Hepatic stellate cell (primary cell): Measurements from ENCODE around the gene ZNF845.
"Not testable (repeated sequence)": the region's sequence is repeated elsewhere in the genome, so short reads cannot be mapped to it uniquely, and the experiment has no call there.

Experiments used
- DNase-seq: peaks from one replicate; pipeline ENCODE4 v3.0.0; 2011; ENCODE audit warnings: low spot score

The ZNF845 gene

DNA sequence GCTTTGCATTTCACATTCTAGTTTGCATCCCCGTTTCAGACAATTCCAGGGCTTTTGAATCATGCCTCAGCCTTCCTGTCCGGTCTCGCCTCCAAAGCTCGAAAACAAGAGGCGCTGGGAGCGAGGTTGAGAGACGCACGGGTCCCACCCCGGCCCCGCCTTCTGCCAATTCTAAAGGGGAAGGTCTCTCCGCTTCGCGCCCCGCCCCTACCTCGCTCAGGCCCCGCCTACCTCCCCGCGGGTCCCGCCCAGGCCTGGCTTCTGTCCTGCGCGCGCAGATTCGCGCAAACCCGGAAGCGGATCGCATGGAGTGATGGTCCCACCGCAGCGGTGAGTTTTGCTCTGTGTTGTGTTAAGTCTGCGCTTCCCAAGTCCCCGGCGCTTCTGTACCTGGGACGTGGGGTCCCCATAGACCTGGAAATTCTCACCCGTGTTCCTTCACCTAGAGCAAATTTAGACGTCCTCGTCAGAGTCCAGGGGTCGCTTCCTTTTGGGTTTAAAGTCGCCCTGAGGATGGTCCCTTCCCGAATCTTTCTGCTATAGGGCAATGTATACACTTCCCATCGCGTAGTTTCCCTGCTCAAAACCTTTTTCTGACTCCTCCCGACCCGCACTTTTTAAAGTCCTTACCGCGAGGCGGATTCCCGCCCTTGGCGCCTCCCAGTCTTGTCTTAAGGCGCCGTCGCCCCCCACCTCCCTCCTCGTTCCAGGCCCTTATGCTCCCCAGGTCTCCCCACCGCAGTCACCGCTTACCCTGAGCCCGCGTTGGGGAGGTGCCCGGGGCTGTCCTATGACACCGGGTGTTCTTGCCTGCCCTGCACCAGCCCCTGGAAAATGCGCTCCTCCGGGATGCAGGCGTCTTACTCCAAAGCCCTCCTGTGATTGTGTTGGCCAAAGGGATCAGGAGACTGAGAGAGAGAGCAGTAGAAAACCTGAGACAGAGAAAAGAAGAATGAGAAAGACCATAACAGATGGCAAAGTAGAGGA lies at the start of gene ZNF845:
TSS of gene ZNF845 (plus strand) at position 287 of the 987 bp plus-strand sequence. CDS start 7,559 bp downstream, outside the sequence.
- peak; percentile 86 for DNase-seq

DNA sequence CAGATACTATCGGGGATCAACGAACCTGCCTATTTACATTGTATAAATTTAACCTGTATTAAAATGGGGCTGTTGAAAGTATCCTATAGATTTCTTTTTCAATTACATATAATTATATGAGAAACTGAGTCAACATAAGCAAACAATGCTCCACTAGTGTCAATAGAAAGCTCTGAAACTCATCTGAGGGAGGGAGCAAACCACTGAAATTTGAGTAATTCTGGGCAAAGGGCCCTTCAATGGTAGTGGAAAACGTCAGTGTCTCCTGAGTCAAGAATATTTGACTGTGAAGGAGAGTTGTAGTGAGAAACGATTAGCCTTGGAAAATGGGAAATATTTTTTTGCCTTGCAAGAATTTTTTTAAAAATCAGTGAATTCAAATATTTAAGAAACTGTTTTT lies 48.5 kb upstream of the ZNF845 start:
- no peak for DNase-seq

DNA sequence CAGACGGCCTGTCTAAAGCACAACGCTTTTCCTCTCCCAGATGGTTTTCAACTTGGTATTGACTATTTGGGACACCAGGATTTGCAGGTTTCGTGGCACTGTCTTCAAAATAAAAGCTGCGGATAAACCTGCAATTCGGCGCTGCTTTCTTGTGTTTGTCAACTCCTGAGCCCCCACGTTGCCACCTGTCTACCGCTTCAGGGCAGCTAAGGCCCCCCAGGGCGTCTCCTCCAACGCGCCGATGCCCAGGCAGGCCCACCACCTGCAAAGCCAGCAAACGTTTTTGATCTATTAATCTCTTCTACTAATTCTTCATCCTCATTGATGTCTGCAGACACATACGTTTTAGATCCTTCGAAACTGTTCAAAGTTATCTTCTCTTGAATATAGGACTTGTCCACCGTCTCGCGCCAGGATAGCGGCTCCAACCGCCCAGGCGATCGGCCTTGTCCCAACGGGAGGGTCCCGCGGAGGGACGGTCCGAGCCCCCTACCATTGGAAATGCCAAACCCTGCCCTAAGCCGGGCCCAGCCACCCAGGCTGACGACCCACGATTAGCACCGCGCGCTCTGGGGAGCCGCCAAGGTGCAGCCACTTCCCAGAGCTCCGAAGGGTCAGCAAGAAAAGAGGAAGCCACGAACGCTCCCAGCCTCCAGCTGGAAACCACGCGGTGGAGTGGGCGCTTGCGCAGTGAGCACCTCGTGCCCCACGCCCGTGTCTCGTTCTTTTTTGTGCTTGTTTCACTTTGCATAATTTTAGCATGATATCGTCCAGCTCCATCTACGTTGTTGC lies 42.6 kb upstream of the ZNF845 start:
- DNase-seq, result no peak

DNA sequence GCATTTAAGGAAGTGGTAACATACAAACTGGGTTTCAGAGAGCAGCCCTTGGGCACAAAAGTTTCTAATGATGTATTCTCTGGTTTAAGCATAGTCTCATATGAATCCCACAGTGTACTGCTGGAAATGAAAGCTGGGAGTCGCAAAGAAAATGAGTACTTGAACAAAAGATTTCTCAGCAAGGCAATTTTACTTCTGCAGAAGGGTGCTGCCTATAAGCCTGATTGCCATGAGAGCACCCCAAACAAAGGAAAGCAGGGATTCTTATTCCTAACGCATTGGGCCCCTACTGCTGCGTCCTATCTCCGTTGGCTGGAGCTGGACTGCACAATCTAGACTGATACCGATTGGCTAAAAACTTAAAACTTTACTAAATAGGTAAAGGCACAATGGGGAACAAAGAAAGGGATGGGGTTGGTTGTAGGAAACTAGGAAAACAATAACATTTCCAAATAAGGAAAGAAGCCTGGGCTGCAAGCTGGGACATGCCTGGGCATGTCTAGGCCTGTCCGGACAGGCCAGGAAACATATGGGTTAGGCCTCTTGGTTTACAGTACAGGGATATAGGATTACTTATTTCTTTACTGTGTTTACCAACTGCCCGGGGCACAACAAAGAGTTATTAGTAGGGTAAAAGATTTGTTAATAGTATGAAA lies 38.6 kb upstream of the ZNF845 start:
- DNase-seq, result no peak

DNA sequence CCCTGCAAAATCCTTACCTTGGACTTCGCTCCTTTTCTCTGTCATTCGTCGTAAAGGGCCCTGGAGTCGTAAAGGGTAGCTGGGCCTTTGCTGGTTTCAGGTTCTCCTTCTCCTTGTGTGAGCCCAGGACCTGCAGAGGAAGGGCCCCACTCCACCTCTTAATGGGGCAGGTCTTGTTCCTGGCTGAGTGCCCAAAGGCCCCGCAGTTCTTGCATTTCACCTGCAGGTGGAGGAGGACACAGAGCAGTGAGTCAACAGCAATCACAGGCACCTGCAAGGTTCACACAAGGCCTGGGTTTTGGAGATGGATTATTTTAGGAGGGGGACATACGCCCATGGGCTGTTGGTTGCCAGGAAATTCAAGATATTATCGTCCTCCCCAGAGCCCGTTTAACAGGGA lies 32.2 kb upstream of the ZNF845 start:
- not testable (repeated sequence) for DNase-seq

DNA sequence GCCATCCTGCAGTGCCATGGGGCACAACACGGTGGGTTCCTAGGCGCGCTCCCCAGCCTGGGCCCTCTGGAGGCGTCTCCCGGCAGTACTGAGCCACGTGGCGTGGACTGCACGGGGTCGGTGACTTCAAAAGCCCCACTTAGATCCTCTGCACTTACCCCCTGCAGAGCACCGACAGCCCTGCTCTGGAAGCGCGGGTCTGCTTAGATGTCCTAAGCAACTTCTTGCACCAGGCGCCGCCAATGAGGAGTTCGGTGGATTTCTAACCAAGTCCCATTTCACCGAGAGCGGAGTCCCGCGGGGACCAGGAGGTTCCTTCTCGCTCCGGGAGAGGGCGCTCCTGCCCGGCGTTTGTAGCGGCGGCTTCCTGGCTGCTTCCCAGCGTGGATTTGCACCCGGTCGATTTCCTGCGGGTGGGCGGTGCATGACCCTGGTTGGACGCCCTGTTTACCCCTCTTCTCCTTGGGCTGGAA lies 25.2 kb upstream of the ZNF845 start:
- peak; percentile 36 for DNase-seq

DNA sequence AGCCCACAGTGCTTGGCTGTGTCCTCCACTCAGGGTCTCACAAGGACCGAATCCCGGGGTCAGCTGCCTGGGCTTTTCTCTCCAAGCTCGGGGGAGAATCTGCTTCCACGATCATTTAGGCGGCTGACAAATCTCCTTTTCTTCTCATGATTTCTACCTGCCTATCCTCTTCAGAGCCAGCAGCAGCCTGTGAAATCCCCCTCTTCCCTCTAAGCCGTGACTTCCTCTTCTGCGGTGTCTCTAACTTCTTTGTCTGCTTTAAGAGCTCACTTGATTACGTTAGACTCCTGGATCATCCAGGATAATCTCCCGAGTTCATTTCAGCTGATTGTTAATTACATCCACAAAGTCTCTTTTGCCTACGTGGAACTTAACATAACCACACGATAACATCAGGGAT lies 22.5 kb upstream of the ZNF845 start:
- DNase-seq, result no peak

DNA sequence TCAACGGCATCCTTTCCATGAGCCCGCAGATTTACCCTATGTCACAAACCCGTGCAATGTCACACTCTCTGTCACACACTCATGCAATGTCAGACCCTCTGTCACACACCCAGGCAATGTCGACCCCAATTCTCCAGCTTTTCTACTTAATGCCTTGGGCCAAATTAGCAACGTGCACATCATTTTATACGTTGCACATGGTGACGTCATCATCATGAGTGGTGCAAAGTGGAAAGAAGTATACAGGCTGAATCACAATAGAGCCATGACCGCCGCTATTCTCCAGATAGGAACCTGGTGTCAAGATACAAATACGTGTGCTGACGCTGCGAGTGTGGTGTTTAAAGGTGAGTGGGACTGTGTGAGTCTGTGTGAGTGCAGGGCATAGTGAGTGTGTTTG lies 21.7 kb upstream of the ZNF845 start:
- no peak for DNase-seq

DNA sequence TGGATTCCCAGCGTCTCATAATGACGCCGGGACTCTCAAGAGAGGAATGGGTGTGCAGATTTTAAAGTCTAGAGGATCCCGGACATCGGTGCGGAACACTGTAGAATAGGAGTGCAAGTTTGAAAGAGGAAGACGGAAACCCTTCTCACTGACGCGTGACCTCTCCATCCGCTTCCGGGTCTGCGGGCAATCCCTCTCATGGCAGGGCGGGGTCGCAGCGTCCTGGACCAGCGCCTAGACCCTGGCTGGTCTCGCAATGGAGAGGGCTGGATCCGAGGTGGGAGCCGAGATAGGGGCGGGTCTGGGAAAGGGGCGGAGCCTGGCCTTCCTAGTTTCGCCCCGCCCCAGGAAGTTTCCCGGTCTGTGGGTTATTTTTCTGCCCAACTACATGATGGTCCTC lies 4.6 kb upstream of the ZNF845 start:
- no peak for DNase-seq

DNA sequence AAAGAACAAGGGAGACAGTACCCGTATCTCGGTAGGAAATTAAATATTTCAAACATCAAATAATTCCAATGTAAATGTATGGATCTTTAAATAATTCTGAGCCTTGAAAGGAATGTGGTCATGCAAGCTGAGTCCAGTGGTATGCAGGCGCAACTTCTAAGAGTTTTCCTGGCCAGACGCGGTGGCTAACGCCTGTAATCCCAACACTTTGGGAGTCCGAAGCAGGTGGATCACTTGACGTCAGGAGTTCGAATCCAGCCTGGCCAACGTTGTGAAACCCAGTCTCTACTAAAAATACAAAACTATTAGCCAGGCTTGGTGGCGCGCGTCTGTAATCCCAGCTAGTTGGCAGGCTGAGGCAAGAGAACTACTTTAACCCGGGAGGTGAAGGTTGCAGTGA lies 1.1 kb upstream of the ZNF845 start:
- DNase-seq, result no peak

DNA sequence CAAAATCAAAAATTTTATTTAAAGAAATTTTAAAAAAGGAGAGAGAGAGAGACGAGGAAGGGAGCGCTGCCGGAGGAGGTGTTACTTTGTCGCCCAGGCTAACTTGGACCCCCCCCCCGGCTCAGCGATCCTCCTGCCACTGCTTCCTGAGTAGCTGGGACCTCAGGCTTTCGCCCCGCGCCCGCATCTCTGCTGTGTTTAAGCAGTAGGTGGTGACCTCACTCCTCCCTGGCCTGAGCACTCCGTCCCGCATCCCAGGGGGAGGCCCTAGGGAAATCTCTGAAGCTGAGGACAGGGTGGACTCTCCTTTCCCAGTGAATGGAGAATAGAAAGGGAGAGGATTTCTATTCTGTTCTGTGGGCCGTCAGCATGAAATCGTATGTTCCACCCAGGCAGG lies 485 bp upstream of the ZNF845 start:
- DNase-seq, result peak; percentile 23

DNA sequence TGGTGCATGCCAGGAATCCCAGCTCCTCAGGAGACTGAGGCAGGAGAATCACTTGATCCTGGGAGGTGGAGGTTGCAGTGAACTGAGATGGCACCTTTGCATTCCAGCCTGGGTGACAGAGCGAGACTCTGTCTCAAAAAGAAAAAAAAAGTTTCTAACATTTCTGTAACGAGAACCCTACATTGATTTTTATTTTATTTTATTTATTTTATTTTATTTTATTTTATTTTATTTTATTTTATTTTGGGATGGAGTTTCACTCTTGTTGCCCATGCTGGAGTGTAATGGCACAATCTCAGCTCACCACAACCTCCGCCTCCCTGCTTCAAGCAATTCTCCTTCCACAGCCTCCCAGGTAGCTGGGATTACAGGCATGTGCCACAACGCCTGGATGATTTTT lies 10.9 kb downstream of the ZNF845 start:
- not testable (repeated sequence) for DNase-seq

DNA sequence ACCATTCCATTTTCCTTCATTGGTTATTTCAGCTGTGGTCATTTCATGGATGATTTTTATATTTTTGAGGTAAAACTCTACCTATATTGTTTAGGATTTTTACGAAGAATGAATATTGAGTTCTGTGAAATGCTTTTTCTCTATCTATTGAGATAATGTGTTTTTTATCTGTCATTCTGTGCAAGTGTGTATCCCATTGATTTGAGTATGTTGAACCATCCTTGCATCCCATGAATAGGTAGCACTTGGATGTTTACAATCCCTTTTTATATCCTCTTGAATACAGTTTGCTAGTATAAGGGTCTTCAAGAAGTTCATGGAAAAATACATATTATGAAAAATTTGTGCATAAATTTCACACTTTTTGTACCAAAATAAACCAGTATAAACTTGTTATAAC lies 22.2 kb downstream of the ZNF845 start:
- no peak for DNase-seq

DNA sequence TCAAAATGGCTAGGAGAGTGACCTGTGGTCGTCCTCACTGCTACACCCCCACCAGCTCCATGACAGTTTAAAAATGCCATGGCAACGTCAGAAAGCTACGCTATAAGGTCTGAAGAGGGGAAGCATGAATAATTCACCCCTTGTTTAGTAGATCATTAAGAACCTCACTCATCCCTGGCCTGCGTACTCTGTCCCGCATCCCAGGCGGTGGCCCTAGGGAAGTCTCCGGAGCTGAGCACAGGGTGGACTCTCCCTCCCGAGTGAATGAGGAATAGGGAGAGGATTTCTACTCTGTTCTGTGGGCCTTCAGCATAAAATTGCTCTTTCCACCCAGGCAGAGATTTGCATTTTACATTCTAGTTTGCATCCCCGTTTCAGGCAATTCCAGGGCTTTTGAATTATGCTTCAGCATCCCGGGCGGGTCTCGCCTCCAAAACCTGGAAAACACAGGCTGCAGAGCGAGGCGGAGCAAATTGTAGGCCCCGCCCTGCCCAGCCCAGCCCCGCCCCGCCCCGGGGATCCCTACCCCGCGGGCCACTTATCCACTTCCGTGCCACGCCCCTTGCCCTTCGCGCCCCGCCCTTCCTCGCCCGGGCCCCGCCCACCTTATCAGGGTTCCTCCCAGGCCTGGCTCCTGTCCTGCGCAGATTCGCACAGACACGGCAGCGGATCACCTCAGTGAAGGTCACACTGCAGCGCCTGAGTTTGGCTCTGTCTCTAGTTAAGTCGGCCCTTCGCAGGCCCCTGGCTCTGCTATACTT lies 24.5 kb downstream of the ZNF845 start:
- DNase-seq, result no peak

DNA sequence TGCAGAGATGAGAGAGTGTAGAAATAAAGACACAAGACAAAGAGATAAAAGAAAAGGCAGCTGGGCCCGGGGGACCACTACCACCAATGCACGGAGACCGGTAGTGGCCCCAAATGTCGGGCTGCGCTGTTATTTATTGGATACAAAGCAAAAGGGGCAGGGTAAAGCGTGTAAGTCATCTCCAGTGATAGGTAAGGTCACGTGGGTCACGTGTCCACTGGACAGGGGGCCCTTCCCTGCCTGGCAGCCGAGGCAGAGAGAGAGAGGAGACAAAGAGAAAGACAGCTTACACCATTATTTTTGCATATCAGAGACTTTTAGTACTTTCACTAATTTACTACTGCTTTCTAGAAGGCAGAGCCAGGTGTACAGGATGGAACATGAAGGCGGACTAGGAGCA lies 26.5 kb downstream of the ZNF845 start:
- DNase-seq, result not testable (repeated sequence)

DNA sequence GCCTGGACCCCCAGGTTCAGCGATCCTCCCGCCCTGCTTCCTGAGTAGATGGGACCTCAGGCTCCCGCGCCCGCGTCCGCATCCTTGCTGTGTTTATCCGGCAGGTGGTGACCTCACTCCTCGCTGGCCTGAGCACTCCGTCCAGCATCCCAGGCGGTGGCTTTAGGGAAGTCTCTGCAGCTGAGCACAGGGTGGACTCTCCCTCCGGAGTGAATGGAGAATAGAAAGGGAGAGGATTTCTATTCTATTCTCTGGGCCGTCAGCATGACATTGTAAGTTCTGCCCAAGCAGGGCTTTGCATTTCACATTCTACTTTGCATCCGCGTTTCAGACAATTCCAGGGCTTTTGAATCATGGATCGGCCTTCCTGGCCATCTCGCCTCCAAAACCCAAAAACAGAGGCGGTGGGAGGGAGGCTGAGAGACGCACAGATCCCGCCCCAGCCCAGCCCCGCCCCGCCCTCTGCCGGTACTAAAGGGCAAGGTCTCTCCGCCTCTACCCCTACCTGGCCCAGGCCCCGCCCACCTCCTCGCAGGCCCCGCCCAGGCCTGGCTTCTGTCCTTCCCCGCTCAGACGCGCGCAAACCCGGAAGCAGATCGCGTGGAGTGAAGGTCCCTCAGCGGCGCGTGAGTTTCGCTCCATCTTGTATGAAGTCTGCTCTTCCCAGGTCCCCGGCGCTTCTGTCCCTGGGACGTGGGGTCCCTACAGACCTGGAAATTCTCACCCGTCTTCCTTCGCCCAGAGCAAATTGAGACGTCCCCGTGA lies 31.8 kb downstream of the ZNF845 start, which contains the start of gene ZNF525:
TSS of gene ZNF525 (plus strand) at position 572 of the 765 bp plus-strand sequence. CDS start 6,577 bp downstream, outside the sequence.
- peak; percentile 78 for DNase-seq

DNA sequence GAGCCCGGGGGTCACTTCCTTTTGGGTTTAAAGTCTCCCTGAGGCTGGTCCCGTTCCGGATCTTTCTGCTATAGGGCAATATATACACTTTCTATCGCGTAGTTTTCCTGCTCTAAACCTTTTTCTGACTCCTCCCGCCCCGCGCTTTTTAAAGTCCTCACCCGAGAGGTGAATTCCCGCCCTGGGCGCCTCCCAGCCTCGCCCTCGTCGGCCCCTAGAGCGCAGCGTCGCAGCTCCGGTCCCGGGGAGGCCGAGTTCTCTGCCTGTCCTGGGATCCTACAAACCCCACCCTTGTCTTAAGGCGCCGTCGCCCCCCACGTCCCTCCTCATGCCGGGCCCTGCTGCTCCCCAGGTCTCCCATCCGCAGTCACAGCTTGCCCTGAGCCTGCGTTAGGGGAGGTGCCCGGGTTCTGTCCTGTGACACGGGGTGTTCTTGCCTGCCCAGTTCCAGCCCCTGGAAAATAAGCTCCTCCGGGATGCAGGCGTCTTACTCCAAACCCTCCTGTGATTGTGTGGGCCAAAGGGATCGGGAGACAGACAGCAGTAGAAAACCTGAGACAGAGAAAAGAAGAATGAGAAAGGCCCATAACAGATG lies 32.4 kb downstream of the ZNF845 start:
- no peak for DNase-seq

DNA sequence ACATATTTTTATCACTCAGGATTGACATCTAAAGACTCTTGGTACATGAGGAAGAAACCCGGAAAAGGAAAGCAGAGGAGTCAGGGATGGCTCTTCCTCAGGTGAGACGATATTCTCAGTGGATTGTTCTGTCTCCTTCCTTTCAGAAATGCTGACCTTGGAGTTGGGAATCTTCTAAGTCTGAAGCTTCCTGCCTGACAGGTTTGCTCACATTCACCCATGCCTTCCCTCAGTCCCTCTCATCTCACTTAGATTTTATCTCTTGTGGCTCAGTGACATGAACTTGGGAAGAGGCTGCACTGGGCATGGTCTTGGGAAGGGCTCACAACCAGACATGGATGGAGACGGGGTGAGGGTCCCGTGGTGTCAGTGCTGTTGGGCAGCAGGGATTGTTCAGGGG lies 38.6 kb downstream of the ZNF845 start:
- DNase-seq, result no peak

DNA sequence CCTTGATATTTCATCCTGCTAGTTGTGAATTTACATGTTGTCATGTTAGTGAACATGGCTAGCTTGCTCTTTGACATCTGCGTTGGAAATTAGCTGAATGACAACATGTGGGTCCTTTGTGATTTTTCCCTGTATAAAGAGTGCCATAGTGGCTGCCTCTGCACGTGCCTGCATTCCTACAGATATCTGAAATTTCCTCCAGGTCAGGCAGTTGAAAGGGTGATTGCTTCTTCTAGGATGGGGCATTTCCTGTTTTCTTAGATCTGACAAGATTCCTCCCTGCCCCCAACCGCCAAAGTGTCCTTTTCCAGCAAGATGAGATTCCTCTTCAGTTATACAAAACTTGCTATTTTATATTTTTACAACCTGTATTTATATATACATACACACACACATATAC lies 40.7 kb downstream of the ZNF845 start:
- no peak for DNase-seq

DNA sequence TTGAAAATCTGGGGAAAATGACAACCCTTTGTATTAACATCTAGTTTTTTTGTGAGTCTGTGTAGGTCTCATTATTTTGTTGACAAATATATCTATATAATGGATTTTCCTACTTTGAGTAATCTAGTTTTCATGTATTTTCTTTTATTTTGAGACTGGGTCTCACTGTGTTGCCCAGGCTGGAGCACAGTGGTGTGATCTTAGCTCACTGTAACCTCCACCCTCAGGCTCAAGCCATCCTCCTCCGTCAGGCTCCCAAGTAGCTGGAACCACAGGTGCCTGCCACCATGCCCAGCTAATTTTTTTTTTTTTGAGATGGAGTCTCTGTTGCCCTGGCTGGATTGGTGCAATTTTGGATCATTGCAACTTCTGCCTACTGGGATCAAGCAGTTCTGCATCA lies 41.2 kb downstream of the ZNF845 start:
- DNase-seq, result no peak
